Measurements from ENCODE around the gene INO80.

INO80 gene

GRCh38 chr15:41004490-41004889 lies 111.6 kb downstream of the INO80 start:
- H3K36me3 ChIP-seq (replicated peaks; ENCODE audit: low read depth, low read length): peaks cover 13% of the 10 kb centered on the region
- no peaks in the 10 kb centered on the region for H3K4me1 ChIP-seq (ENCODE audit: low read length)
- H4K20me1 ChIP-seq (ENCODE audit: insufficient read depth, low read length): no peaks in the 10 kb centered on the region
- no peak overlapping the region for H3K4me3 ChIP-seq (ENCODE audit: low read length)
- H3K9ac ChIP-seq (ENCODE audit: low read length): no peak overlapping the region
- H3K79me2 ChIP-seq (ENCODE audit: low read length): no peaks in the 10 kb centered on the region
- no peaks in the 10 kb centered on the region for H3K27me3 ChIP-seq (ENCODE audit: low read depth, low read length)
- H3K4me2 ChIP-seq (ENCODE audit: low read length): no peak overlapping the region
- H3K27ac ChIP-seq (ENCODE audit: low read length): no peak overlapping the region
- H2AFZ ChIP-seq (ENCODE audit: low read depth, low read length): no peak overlapping the region
- no peaks in the 10 kb centered on the region for H3K9me3 ChIP-seq (ENCODE audit: insufficient read depth, low read length)
- no peak for TF ChIP-seq EZH2phosphoT487 (IDR thresholded peaks at IDR 0.05; ENCODE audit: low read depth)
- no peak for TF ChIP-seq CTCF (IDR thresholded peaks at IDR 0.05; ENCODE audit: low read depth, low read length)

- Histone ChIP-seq H3K4me3 (ENCODE audit: low read length) (no peak overlapping the region), H4K20me1 (ENCODE audit: insufficient read depth, low read length) (no peaks in the 10 kb centered on the region), H3K79me2 (ENCODE audit: low read length) (no peaks in the 10 kb centered on the region), H3K9ac (ENCODE audit: low read length) (no peak overlapping the region), H3K4me2 (ENCODE audit: low read length) (no peak overlapping the region), H3K27ac (ENCODE audit: low read length) (no peak overlapping the region), H2AFZ (ENCODE audit: low read depth, low read length) (no peak overlapping the region), H3K27me3 (ENCODE audit: low read depth, low read length) (no peaks in the 10 kb centered on the region), H3K4me1 (ENCODE audit: low read length) (no peaks in the 10 kb centered on the region), H3K9me3 (ENCODE audit: insufficient read depth, low read length) (no peaks in the 10 kb centered on the region), H3K36me3 (replicated peaks; ENCODE audit: low read depth, low read length) (peaks cover 19% of the 10 kb centered on the region)
- TF ChIP-seq EZH2phosphoT487 (IDR thresholded peaks at IDR 0.05; ENCODE audit: low read depth) (no peak), CTCF (IDR thresholded peaks at IDR 0.05; ENCODE audit: low read depth, low read length) (no peak)
These were observed 114.4 kb downstream of the INO80 start for GRCh38 chr15:41001524-41002214.

- Histone ChIP-seq H3K27ac (ENCODE audit: low read length) (no peak overlapping the region), H3K4me2 (ENCODE audit: low read length) (no peak overlapping the region), H3K27me3 (ENCODE audit: low read depth, low read length) (no peaks in the 10 kb centered on the region), H3K79me2 (ENCODE audit: low read length) (no peaks in the 10 kb centered on the region), H3K4me3 (ENCODE audit: low read length) (no peak overlapping the region), H2AFZ (ENCODE audit: low read depth, low read length) (no peak overlapping the region), H3K4me1 (ENCODE audit: low read length) (no peaks in the 10 kb centered on the region), H3K36me3 (replicated peaks; ENCODE audit: low read depth, low read length) (peaks cover 19% of the 10 kb centered on the region), H3K9ac (ENCODE audit: low read length) (no peak overlapping the region), H3K9me3 (ENCODE audit: insufficient read depth, low read length) (no peaks in the 10 kb centered on the region), H4K20me1 (ENCODE audit: insufficient read depth, low read length) (no peaks in the 10 kb centered on the region)
- TF ChIP-seq CTCF (IDR thresholded peaks at IDR 0.05; ENCODE audit: low read depth, low read length): no peak
- no peak for TF ChIP-seq EZH2phosphoT487 (IDR thresholded peaks at IDR 0.05; ENCODE audit: low read depth)
These were observed 116.9 kb downstream of the INO80 start for GRCh38 chr15:40999190-40999589.

GRCh38 chr15:40995656-40996055 lies 120.4 kb downstream of the INO80 start:
- peaks cover 16% of the 10 kb centered on the region for H3K36me3 ChIP-seq (replicated peaks; ENCODE audit: low read depth, low read length)
- H3K9ac ChIP-seq (ENCODE audit: low read length): no peak overlapping the region
- H3K9me3 ChIP-seq (ENCODE audit: insufficient read depth, low read length): no peaks in the 10 kb centered on the region
- no peaks in the 10 kb centered on the region for H3K4me1 ChIP-seq (ENCODE audit: low read length)
- H3K79me2 ChIP-seq (ENCODE audit: low read length): no peaks in the 10 kb centered on the region
- H3K4me2 ChIP-seq (ENCODE audit: low read length): no peak overlapping the region
- no peak overlapping the region for H2AFZ ChIP-seq (ENCODE audit: low read depth, low read length)
- no peak overlapping the region for H3K4me3 ChIP-seq (ENCODE audit: low read length)
- no peak overlapping the region for H3K27ac ChIP-seq (ENCODE audit: low read length)
- H3K27me3 ChIP-seq (ENCODE audit: low read depth, low read length): no peaks in the 10 kb centered on the region
- no peak for TF ChIP-seq CTCF (IDR thresholded peaks at IDR 0.05; ENCODE audit: low read depth, low read length)
- TF ChIP-seq EZH2phosphoT487 (IDR thresholded peaks at IDR 0.05; ENCODE audit: low read depth): no peak
- no peaks in the 10 kb centered on the region for H4K20me1 ChIP-seq (ENCODE audit: insufficient read depth, low read length)
